NCI-H146 (cell line): ENCODE data around the gene CRYGD.
A peak's percentile ranks its signal among the peaks of the same experiment; 100 is the strongest.

Experiments used
- DNase-seq: peaks from one replicate; lab custom pipeline; 2025; lab: John Stamatoyannopoulos, UW

Gene CRYGD

DNA sequence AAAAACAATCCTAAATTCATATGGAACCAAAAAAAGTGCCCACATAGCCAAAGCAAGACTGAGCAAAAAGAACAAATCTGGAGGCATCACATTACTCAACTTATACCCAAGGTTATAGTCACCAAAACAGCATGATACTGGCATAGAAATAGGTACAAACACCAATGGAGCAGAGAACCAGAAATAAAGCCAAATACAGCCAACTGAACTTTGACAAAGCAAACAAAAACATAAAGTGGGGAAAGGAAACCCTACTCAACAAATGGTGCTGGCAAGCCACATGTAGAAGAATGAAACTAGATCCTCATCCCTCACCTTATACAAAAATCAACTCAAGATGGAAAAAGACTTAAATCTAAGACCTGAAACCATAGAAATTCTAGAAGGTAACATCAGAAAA is 40.5 kb downstream of the CRYGD start:
- DNase-seq = no peak

DNA sequence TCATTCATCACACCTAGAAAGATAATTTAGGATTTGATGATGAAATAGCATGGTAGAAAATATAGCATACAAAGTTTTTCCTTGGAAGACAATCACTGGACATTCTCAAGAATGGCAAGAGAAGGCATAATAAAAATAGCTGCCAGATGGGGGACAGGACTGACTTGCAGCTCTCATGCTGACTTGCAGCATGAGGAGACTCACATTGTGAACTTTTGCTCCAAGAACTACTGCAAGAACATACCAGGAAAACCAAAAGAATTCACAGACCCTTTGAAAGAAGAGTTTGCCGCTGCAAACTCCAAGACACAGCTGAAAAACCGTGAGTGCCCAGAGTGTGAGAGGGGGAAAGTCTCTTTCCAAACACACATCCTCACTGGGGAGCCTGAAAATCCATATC is 47.0 kb downstream of the CRYGD start:
- DNase-seq = no peak

DNA sequence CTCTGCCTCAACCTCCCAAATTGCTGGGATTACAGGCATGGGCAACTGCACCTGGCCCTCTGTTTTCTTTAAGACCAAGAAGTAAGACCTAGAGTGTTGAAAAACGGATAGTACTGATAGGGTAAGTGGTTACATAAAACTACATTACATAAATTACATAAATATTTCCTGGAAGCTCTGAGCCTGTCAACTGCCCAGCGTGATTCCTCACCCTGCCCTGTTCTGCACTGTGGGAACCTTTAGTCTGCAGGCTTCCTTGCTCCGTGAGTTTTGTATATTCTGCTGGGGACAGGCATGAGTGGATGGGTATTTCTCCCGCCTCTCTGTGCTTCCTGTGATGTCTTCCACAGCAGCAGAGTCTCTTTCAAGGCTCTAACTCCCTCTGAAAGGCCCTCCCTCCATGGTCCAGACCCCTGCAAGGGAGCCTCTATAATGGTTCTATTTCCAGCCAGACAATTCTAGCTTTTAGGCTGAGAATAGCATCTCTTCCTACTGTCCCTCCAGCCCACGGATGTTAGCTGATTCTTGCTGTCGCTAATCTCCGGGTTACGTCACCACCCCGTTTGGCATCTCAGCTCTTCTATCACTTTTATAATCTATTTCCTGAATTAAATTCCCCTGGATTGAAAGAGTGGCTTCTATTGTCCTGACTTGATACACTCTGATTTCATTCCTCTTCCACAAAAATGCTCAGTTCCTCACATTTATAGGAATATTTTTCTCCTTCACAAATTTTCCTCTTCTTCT is 49.5 kb downstream of the CRYGD start:
- no peak for DNase-seq

DNA sequence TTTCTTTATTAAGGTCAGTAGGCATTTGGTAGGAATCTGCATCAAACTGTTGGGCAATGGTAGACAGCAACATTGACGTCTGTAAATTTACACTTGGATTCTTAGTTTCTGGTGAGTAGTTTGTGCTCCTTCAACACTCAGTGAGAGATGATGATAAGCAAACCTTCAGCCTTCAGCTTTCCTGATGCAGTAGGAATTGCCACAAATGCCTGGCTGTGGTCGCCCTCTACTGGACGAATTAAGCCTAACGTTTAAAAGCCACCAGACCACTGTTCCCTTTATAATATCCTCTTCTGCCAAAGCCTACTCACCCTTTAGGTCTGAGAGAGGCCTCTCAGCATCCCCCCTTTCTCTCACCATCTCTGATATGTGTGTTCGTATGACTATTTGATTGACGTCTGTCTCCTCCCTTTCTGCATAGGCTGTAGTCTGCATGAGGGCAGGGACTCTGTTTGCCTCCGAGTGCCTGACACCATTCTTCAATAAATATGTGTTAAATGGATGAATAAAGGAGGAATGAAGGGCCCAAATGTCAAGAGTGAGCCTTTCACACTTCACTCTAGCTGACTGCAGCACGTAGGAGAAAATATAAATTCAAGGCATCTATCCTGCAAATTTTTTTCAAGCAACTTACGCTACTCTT is 52.0 kb downstream of the CRYGD start:
- peak; percentile 42 for DNase-seq
